H54 (cell line): ENCODE measurements around the gene NVL.

ENCODE experiments used
- DNase-seq: peaks from one replicate; pipeline ENCODE4 v3.0.0; 2011; ENCODE audit warnings: low spot score, mixed read lengths; ENCODE audit not compliant: insufficient read length
- FAIRE-seq: peaks from 3 replicates; lab custom pipeline; 2011; peaks lifted over from hg19 to GRCh38; lab: Jason Lieb, UNC
- POLR2A ChIP-seq: IDR thresholded peaks from 2 replicates; pipeline ENCODE4 v1.6.1; 2011; ENCODE audit warnings: low read depth, mild to moderate bottlenecking, low read length

Gene NVL

DNA sequence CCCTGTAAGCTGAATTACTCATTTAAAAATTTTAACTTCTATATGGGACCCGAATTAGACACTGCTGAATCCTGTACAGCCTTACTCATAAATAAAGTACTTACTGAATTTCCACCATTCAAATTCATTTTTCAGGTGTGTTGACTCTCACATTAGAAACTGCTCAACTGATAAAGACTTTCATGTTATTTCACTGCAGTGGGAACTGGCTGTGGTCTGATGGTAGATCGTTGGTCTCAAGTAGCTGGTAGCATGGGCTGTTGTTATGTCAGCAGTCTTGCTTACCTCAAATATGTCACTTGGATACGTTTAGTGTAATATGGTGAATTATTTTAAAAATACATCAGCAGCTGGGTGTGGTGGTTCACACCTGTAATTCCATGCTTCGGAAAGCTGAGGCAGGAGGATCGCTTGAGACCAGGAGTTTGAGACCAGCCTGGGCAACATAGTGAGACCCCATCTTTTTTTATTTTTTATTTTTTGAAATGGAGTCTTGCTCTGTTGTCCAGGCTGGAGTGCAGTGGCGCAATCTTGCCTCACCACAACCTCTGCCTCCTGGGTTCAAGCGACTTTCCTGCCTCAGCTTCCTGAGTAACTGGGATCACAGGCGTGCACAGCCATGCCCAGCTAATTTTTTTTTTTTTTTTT lies 136.5 kb downstream of the NVL start:
- FAIRE-seq (no peak), DNase-seq (no peak)
- no peak for TF ChIP-seq POLR2A

DNA sequence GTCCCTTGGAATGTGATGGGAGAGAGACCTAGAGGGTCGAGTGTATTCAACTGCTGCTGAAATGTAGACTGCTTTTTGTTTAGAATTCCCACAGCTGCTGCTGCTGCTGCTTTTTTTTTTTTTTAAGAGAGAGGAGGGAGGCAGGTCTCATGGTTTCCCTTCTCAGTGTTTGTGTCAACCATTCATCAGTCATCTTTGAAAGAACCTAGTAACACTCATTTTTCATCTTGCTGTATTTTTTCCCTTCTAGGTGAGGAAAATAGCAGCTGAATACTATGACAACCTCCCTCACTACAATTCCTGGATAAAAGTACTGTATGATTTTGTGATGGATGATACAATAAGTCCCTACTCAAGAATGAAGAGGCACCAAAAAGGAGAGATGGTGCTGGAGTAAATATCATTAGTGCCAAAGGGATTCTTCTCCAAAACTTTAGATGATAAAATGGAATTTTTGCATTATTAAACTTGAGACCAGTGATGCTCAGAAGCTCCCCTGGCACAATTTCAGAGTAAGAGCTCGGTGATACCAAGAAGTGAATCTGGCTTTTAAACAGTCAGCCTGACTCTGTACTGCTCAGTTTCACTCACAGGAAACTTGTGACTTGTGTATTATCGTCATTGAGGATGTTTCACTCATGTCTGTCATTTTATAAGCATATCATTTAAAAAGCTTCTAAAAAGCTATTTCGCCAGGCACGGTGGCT lies 137.7 kb downstream of the NVL start:
- FAIRE-seq: no peak

DNA sequence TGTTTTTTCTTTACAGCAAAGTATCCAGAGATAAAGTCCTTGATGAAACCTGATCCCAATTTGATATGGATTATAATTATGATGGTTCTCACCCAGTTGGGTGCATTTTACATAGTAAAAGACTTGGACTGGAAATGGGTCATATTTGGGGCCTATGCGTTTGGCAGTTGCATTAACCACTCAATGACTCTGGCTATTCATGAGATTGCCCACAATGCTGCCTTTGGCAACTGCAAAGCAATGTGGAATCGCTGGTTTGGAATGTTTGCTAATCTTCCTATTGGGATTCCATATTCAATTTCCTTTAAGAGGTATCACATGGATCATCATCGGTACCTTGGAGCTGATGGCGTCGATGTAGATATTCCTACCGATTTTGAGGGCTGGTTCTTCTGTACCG lies 140.4 kb downstream of the NVL start:
- DNase-seq (no peak), FAIRE-seq (no peak)
- no peak for TF ChIP-seq POLR2A

More for the DNA sequence above, 137.7 kb downstream of the NVL start:
- TF ChIP-seq POLR2A: no peak
- no peak for DNase-seq

DNA sequence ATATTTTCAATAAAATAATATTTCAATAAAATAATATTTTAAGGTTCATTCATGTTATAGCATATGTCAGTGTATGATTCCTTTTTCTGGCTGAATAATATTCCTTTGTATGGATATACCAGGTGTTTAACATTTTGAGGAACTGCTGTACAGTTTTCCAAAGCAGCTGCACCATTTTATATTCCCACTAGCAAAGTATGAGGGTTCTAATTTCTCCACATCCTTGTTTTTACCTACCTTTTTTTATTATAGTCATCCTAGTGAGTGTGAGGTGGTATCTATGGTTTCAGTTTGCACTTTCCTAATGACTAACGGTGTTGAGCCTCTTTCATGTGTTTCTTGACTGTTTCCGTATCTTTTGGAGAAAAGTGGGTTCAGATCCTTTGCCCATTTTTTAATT lies 141.7 kb downstream of the NVL start:
- no peak for TF ChIP-seq POLR2A
- DNase-seq: no peak
- no peak for FAIRE-seq

DNA sequence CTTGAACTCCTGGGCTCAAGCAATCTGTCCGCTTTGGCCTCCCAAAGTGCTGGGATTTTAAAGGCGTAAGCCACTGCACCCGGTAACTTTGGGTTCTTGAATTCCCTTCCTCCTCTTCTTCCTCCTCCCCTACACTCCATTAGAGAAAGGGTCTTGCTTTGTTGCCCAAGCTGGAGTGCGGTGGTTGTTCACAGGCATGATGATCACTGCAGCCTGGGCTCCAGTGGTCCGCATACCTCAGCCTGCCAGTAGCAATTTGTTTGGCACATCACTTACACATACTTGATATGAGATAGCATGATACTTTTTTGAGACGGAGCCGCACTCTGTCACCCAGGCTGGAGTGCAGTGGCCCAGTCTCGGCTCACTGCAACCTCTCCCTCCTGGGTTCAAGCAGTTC lies 144.8 kb downstream of the NVL start:
- FAIRE-seq (no peak), DNase-seq (no peak)
- no peak for TF ChIP-seq POLR2A

DNA sequence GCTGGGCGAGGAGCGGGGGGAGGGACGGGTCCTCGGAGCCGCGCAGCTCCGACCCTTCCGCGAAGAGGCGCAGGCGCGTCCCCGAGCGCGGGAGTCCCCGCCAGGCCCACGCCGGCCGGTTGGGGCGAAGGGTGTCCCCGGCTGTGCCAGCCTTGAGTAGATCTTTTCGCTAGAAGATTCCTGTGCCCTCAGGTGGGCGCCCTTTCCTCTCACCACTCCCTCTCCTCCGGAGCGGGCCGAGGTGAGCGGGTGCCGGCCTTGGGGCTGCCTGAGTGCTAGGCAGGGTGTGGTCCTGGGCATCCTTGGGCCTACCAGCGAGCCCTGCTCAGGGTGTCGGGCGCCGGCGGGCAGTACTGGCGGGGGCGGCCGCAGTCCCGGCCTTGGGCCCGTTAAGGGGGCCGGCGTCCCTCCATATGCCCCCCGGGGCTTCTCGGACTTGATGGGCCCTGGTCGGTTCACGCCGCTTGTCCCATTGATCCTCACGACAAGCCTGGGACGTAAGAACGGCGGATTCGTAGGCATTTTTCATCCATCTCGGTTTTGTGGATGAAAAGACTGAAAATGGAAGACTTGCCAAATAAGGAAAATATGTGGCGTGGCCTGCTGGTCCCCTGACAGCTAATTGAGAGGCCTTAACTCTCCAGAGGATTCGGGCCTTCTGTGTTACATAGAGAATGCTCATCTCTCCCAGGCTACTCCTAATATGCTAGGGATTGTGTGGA lies 146.2 kb downstream of the NVL start:
- DNase-seq (peak; percentile 56), FAIRE-seq (no peak)
- TF ChIP-seq POLR2A: peak; percentile 43; the same call in 1 of the 2 replicates

DNA sequence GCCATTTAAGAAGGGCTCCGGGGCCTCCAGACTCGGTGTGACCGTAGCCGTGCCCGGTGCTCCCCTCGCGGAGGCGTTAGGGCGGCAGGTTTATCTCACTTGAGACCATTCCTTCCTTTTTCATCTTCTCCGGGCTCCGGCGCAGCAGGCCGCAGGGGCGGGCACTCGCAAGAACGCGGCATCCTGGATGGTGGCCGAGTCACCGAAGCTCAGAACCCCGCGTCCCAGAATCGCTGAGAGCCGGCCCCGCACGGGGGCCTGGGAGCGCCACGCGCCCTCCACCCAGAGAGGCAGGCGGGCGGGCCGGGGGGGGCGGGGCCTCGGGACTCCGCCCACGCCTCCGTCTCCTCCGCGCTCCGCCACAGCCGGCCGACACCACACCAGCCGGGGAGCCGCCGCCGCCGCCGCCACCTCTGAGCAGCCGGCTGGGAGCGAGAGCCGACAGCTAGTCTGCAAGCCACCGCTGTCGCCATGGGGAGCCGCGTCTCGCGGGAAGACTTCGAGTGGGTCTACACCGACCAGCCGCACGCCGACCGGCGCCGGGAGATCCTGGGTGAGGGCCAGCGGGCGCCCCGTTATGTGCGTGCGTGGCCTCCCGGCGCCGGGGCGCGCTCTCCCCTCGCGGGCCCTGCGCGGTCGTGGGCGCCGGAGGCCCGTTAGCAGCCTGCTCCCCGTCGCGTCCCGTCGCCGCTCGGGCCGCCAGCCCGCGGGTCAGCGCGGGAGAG lies 146.9 kb downstream of the NVL start, which contains the start of gene DEGS1:
DEGS1 (plus strand) TSS at position 375 of the 725 bp plus-strand sequence; CDS start at position 472, 97 bp downstream.
- FAIRE-seq: no peak
- peak; percentile 85 for TF ChIP-seq POLR2A

DNA sequence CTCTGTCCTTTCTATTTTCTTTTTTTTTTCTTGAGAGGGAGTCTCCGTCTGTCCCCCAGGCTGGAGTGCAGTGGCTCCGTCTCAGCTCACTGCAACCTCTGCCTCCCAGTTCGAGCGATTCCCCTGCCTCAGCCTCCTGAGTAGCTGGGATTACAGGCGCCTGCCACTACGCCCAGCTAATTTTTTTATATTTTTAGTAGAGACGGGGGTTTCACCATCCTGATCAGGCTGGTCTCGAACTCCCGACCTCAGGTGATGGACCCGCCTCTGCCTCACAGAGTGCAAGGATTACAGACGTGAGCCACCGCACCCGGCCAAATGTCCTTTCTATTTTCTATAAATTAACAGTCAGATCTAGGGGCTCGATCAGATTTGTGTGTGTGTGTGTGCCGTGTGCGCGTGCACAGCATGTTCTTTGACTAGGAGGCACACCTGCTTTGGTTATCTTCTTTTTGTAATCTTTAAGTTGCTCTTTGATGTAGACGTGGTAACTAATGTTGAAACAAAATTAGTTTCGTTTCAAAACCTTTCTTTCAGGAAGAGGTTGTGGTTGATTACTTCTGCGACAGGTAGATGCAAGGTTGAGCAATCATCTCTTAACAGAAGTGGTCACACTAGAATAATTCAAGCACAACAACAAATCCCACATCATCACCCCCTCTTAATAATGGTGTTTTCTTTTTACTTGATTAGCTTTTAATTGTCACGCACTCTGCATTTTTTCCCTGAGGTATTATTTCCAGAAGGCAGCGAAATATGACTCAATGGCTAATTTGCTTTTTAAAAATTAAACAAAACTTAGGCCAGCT lies 147.7 kb downstream of the NVL start:
- TF ChIP-seq POLR2A: no peak
- FAIRE-seq (no peak), DNase-seq (no peak)

More for the DNA sequence above, 146.9 kb downstream of the NVL start, which contains the start of gene DEGS1:
- DNase-seq: peak; percentile 90

DNA sequence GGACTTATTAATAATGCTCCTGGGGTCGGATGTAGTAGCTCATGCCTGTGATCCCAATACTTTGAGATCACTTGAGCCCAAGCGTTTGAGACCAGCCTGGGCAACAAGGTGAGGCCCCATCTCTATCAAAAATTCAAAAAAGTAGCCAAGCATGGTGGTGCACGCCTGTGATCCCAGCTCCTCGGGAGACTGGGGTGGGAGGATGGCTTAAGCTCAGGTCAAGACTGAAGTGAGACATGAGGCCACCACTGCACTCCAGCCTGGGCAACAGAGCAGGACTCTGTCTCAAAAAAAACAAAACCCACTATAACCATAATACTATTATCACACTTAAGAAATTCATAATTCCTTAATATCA lies 148.5 kb downstream of the NVL start:
- TF ChIP-seq POLR2A: no peak
- no peak for DNase-seq
- FAIRE-seq: no peak

DNA sequence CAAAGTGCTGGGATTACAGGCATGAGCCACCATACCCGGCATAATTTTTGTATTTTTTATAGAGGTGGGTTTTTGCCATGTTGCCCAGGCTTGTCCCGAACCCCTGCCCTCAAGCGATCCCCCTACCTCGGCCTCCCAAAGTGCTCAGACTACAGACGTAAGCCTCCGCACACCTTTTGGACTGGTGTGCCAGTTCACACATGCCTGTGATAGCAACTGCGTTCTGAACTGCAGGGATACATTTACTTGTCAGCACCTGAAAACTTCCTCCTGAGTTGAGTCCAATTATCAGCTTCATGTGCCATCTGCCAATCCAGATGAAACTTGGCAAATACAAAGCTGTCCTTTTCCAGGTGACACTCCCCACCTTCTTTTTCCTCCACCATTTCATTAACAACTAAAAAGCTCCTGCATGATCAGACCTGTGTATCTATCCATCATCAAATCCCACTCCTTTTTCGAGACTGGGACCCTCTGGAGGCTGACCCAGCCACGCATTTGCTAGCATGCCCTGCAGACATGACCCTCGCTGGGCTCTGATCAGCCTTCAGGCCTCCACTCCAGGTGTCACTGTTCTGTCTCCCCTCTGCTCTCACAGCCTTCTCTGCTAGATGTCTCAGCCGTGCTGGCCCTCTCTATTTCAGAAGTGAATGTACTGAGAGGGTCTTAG lies 149.1 kb downstream of the NVL start:
- FAIRE-seq (no peak), DNase-seq (no peak)
- no peak for TF ChIP-seq POLR2A

DNA sequence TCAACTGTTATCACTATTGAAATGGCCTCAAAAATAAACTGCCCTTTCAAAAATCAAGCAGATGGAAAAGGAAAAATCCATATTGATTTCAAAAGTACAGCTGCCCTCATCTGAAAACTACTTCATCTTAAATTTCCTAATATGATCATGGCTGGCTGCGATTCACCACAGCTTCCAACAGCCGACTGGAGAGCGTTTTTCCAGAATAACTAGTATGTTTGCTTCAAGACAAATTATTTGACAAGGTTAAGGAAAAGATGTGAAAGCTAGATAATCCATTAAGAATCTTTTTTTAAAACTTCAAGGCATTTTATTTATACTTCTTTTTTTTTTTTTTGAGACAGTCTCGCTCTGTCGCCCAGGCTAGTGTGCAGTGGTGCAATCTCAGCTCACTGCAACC lies 151.1 kb downstream of the NVL start:
- FAIRE-seq (no peak), DNase-seq (no peak)
- no peak for TF ChIP-seq POLR2A

DNA sequence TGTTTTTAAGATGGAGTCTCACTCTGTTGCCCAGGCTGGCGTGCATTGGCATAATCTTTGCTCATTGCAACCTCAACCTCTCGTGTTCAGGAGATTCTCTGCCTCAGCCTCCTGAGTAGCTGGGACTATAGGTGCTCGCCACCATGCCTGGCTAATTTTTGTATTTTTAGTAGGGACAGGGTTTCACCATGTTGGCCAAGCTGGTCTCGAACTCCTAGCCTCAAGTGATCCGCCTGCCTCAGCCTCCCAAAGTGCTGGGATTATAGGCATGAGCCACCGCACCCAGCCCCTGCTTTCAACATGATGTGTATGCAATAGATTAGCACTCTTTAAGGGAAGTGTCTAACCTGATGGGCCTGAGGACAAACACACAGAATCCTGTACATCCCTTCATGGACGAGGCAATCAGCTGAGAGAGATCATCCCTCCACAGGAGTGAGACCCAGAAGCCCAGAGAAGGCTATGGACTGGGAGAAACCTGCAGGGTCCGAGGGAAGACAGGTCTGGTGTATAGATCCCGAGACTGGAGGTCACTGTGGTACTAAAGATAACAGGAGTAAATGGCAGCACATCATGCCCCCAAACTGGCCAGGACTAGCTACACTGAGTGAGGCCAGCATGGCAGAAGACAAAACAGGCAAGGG lies 152.5 kb downstream of the NVL start:
- TF ChIP-seq POLR2A: no peak

More for the DNA sequence above, 152.5 kb downstream of the NVL start:
- DNase-seq (no peak), FAIRE-seq (no peak)
